ENCODE measurements around the gene ZNF397. TPM values are rescaled to one million over a fixed set of nuclear protein-coding genes. Genes with fewer than 3 reads are reported as not detected.
"Not testable (repeated sequence)": the region's sequence is repeated elsewhere in the genome, so short reads cannot be mapped to it uniquely, and the experiment has no call there.

ZNF397 gene
- 10 to 100 TPM; 42.2 to 72.3 (median 57.5) TPM for polyA plus RNA-seq (ENCODE audit: insufficient read length in 4 of 4)

DNA sequence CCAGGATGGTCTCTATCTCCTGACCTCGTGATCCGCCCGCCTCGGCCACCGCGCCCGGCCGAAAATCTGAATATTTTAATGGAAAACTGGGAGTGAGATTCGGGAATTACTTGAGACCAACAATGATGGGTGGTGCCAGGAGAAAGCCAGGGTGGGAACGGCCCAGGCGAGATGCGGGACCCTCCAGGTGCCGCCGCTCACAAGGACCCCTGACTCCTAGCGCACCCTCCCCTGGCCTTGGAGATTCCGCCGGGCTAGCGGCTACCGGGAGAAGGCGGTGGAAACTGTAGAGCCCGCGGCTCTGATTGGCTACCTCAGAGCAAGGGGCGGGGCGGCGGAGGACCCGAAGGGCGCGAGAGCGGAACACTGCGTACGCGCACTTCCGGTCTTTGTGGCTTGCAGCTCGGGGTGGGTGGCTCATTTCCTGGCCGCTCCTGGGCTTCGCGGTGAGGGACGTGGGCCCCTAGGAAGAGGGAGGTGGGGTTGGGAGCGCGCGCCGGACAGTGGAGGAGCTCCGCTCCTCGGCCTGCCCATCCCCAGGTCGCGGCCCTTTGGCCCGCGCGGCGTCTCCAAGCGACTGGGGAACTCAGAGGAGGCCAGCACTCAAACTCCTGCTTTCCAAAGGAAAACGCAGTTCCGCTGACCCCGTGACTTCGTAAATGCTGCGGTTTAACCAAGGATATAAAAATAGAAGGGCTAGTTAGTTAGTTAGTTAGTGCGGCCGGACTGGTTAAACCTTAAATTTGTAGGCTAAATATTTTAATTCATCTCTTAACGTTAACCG, at the start of gene ZNF397:
TSS of gene ZNF397 (plus strand) at position 371 of the 784 bp plus-strand sequence. CDS start 1,437 bp downstream, outside the sequence.
- DNase-seq (ENCODE audit: low read depth in 4 of 4, low spot score in 3 of 4) = peak; percentile 90 to 93 (median 92)

DNA sequence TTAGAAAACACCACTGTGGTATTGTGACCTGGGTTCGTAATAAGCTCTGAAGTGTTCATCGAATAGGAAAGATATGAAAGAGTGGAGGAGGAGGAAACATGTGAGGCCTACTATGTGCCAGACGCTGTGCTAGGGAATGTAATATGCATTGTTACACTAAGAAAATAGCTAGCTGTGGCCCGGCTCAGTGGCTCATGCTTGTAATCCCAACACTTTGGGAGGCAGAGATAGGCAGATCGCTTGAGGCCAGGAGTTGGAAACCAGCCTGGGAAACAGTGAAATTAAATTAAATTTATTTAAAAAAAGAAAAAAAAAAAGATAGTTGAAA, 49.2 kb upstream of the ZNF397 start:
- DNase-seq (ENCODE audit: low read depth in 4 of 4, low spot score in 3 of 4) = no peak

DNA sequence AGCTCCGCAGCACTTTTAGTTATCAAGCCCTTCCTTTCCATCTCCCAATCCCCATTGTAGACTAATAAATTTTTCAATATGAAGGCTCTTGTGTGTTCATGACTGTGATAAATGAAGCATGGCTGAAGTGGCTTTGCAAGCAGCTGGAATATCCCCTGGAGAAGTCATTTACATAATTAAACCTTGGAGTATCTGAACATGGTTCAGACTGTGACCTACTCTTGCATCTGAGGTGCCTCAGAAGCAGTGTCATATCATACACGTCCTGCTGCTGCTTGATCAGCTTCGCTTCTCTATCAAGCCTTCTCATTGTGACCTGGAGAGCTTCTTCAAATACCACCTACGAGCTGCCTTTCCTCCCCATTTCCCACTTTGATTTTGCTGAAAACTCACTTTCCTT, 48.4 kb upstream of the ZNF397 start:
- DNase-seq (ENCODE audit: low read depth in 4 of 4, low spot score in 3 of 4) = no peak

DNA sequence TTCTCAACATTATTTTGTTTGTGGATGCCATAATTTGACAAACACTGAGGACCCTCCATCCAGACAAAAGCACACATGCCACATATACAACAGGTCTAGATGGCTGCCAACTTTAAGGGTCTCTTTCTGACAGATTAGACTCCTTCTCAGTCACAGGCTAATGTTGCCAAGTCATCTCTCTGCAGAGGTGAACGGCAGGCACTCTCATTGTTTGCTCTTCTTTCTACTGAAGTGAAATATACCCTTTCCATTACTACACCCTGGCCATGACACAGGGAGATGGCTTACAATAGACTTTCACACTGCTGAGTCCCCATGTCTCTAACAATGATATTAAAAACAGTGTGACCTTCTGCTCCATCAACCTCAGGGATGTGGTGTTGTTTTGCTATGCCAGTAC, 47.5 kb upstream of the ZNF397 start:
- DNase-seq (ENCODE audit: low read depth in 4 of 4, low spot score in 3 of 4) = no peak

DNA sequence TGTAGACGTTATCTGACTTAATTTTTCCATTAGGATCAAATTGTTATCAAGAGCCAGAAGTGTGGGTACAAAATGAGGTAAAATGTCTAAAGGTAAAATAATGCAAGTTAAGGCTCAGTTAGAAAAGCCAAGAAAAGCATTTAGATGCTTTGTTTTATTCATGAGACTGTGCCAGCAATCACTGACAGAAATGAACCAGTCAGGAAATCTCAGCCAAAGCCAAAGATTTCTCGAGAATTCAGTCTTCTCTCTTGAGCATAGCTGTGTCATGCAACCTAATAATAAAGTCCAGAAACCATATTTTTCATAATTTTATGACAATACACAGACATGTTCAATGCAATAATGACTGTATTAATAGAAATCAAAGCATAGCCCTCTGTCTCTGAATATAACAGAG, 43.5 kb upstream of the ZNF397 start:
- no peak for DNase-seq (ENCODE audit: low read depth in 4 of 4, low spot score in 3 of 4)

DNA sequence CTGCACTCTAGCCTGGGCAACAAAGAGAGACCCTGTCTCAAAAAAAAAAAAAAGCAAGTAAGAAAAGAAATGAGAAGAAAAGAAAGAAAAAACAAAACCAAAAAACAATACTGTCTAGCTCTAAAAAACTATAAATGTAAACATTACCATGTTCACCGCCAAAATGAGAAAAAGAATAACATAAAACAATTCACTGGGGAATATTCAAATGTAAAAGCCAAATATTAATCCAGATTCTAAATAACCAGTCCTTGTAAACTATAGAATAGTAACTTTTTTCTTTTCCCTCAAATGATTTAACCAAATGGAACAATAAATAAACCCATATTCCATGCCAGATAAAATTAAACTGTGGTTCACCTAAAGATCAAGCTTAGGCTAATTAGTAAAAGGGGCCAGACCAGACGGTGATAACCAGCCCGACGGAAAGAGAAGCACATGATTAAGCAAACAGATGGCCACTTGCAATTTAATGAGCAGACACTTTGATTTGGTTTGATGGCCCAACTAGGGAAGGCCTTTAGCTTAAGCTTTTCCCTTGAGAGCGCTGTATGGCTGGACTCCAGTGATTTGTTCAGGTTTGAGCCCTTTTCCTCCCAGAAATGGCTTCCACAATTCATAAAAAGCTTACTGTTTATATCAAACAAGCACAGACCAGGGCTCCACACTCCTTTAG, 39.4 kb upstream of the ZNF397 start:
- DNase-seq (ENCODE audit: low read depth in 4 of 4, low spot score in 3 of 4) = no peak

DNA sequence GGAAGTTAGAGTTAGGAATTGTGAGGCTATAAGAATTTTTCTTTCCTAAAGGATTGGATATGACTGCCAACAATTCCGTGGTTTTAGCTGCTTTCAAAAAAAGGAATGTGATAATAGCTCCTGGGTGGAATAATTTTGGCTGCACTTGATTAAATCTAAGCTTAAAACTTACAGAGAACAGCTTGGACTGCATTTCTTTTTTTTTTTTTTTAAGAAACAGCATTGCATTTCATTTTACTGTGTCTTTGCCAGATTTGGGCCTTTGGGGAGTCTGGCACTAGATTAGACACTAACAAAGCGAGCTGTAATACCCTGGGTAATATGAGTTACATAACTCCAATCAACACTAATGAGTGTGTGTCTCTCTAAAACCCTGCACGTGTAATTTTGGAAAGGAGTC, 37.8 kb upstream of the ZNF397 start:
- no peak for DNase-seq (ENCODE audit: low read depth in 4 of 4, low spot score in 3 of 4)

DNA sequence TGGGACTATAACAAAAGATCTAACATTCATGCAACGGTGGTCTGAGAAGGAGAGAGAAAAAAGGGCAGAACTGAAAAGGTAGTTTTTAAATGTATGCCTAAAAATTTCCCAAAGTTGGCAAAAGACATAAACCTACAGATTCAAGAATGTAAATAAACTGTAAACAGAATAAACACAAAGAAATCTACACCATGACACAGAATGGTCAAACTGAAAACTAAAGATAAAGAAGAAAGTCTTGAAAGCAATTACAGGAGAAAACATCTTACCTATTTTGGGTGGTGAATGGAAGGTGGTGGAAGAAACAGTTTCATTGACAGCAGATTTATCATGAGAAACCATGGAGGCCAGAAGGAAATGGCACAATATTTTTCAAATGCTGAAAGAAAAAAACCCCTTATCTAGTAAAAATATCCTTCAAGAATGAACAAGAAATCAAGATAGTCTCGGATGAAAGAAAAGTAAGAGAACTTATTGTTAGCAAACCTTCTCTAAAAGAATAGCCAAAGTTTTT, 35.6 kb upstream of the ZNF397 start:
- DNase-seq (ENCODE audit: low read depth in 4 of 4, low spot score in 3 of 4) = no peak

DNA sequence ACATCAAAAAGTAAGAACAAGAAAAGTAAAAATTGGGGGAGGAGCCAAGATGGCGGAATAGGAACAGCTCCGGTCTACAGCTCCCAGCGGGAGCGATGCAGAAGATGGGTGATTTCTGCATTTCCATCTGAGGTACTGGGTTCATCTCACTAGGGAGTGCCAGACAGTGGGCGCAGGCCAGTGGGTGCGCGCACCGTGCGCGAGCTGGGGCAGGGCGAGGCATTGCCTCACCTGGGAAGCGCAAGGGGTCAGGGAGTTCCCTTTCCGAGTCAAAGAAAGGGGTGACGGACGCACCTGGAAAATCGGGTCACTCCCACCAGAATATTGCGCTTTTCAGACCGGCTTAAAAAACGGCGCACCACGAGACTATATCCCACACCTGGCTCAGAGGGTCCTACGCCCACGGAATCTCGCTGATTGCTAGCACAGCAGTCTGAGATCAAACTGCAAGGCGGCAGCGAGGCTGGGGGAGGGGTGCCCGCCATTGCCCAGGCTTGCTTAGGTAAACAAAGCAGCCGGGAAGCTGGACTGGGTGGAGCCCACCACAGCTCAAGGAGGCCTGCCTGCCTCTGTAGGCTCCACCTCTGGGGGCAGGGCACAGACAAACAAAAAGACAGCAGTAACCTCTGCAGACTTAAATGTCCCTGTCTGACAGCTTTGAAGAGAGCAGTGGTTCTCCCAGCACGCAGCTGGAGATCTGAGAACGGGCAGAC, 34.9 kb upstream of the ZNF397 start:
- DNase-seq (ENCODE audit: low read depth in 4 of 4, low spot score in 3 of 4) = not testable (repeated sequence)

DNA sequence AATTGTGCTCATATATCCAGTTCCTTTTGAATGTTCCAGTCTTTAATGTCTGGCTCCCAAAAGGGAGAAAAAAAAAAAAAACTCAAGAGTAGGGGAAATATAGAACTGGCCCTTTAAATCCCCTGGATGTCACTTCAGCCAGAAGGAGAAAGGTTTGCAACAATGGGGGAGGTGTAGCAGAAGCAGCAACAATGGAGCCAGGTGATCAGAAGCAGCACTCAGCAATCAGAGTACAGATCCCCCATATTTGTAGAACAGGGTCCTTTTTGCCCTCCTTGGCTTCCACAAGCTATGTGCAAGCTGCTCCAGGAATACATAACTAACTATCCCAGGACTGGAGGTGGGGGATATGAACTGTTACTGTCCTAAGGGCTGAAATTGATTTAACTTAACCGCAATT, 25.8 kb upstream of the ZNF397 start:
- no peak for DNase-seq (ENCODE audit: low read depth in 4 of 4, low spot score in 3 of 4)

DNA sequence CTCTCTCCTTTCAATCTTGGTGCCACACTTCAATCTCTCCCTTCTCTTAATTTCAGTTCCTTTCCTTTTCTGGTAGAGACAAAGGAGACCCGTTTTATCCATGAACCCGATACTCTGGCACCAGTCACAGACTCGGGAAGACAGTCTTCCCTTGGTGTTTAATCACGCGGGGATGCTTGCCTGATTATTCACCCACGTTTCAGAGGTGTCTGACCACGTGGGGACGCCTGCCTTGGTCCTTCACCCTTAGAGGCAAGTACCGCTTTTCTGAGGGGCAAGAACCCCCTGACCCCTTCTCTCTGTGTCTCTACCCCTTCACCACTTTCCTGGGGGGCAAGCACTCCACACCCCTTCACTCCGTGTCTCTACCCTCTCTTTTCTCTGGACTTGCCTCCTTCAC, 24.2 kb upstream of the ZNF397 start:
- DNase-seq (ENCODE audit: low read depth in 4 of 4, low spot score in 3 of 4) = not testable (repeated sequence)

DNA sequence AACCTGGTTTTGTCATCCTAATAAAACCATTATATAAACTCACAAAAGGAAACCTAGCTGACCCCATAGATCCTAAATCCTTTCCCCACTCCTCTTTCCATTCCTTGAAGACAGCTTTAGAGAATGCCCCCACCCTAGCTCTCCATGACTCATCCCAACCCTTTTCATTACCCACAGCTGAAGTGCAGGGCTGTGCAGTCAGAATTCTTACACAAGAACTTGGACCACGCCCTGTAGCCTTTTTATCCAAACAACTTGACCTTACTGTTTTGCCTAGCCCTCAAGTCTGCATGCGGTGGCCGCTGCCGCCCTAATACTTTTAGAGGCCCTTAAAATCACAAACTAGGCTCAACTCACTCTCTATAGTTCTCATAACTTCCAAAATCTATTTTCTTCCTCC, 21.5 kb upstream of the ZNF397 start:
- DNase-seq (ENCODE audit: low read depth in 4 of 4, low spot score in 3 of 4) = not testable (repeated sequence)

DNA sequence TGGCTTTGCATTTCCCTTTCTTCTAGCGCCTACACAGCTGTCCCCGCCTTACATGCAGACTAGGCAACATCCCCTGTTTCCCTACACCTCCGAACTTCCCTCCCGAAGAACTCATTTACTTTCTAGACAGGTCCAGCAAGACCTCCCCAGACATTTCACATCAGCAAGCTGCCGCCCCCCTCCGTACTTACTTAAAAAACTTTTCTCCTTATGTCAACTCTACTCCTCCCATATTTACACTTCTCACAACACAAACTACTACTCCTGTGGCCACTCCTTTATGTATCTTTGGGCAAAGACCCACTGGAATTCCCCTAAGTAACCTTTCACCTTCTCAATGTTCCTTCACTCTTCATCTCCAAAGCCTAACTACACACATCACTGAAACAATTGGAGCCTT, 20.4 kb upstream of the ZNF397 start:
- DNase-seq (ENCODE audit: low read depth in 4 of 4, low spot score in 3 of 4) = no peak

DNA sequence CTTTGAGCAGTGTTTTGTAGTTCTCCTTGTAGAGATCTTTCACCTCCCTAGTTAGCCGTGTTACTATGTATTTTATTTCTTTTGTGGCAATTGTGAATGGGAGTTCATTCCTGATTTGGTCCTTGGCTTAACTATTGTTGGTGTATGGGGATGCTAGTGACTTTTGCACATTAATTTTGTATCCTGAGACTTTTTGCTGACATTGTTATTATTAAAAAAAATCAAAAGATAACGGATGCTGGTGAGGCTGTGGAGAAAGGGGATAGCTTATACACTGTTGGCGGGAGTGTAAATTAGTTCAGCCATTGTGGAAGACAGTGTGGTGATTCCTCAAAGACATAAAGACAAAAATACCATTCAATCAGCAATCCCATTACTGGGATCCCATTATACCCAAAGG, 17.0 kb upstream of the ZNF397 start:
- DNase-seq (ENCODE audit: low read depth in 4 of 4, low spot score in 3 of 4) = no peak

DNA sequence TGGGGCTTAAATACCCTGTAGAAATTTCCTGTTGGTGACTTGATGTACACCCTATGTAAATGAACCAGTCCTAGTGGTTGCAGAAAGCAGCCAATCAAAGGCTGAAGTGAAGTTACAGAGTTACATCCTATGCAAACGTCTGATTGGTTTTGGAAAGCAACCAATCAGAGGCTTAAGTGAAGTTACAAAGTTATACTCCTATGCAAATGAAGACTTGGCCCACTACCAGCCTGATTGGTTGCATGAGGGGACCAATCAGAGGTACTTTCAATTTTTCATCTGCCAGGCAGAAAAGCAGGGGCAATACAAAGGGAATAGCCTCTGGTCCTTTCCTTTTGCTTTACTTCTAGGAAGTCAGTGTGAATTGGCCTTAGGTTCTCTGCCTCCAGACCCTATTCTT, 13.6 kb upstream of the ZNF397 start:
- no peak for DNase-seq (ENCODE audit: low read depth in 4 of 4, low spot score in 3 of 4)

DNA sequence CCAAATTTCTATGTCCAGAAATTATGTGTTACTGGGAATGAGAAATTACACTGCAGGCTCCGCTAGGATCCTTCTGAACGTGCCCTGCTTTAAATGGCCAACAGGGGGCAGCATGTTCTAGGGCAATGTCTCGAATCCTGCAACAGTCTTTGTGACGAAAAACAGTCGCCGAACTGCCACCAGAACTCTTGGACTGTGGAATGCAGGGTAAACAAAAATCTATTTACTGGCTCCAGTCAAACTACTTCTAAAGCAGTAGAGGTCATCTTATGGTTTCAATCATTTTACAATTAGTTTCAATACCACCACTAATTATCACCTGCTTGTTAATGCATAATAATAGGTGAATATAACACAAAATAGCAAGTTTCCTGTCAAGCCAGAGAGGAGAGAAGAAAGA, 9.8 kb upstream of the ZNF397 start:
- DNase-seq (ENCODE audit: low read depth in 4 of 4, low spot score in 3 of 4) = peak; percentile 44 to 70 (median 68)

DNA sequence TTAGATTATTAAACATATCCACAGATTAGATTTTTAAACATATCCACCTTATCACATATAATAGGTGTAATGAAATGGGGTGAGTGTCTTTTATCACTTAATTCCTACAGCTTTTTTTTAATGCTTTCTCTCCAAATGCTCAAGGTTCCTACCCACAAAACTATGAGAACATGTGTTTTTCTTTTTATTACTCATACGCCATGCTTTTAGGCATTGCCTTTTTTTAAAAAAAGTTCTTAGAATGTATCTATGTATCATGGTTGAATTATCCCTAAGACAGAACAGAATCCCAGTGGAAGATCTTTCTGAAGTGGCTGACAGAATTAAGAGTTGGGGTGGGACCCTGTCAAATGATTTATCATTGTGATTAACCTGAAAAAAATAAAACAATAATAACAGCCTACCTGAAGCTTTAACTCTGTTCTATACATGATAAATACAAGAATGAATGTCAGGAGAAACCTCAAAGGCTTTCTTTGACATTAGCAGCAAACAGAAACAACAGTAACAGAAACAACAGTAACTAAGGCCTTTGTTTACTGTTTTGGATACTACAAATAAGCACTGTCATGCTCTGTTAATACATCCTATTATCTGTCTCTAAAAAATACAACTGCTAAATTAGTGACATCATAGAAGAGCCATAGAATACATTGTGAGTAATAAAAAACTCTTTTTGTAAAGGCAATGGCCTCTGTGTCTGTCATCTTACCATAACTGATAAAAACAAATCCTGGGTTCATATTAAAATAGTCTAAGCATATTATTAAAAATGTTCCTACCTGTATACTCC, 4.1 kb upstream of the ZNF397 start:
- no peak for DNase-seq (ENCODE audit: low read depth in 4 of 4, low spot score in 3 of 4)

DNA sequence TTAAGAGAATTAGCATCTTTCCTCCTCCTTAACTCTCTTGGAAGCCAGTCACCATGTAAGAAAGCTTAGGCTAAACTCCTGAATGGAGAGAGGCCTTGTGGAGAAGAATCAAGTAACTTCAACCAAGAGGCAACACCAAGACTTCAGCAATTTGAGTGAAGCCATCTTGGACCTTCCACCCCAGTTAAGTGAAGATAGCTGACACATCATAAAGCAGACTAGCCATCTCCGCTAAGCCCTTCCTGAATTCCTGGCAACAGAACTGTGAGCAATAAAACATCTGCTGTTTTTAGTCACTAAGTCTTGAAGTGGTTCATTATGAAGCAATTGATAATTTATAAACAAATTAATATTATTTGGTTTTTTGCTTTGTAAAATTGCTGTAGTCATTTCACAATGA, 1.5 kb upstream of the ZNF397 start:
- no peak for DNase-seq (ENCODE audit: low read depth in 4 of 4, low spot score in 3 of 4)

DNA sequence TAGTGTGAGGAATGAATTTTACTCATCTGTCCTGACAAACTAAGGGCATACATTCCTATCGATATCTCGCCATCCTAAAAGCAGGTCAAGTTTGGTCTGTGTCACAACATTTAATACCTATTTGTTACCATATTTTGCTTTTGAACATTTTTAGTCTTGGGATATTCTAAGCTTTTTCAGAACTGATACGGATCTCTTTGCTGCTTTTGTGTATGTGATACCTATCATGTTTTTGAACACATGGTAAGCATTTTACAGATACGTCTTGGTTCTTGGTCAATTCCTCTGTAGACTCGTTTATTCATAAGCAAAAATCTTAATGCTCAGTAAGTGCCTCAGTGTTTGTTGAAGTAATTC, 592 bp downstream of the ZNF397 start:
- DNase-seq (ENCODE audit: low read depth in 4 of 4, low spot score in 3 of 4) = peak in 2 of 4 donors; percentile 15 to 22

DNA sequence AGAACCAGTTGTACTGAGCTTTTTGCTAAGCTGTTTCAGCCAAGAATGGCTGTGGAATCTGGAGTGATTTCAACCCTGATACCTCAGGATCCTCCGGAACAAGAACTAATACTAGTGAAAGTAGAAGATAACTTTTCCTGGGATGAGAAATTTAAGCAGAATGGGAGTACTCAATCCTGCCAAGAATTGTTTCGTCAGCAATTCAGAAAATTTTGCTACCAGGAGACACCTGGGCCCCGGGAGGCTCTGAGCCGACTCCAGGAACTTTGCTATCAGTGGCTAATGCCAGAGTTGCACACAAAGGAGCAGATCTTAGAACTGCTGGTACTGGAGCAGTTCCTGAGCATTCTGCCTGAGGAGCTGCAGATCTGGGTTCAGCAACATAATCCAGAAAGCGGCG, 1.6 kb downstream of the ZNF397 start:
- no peak for DNase-seq (ENCODE audit: low read depth in 4 of 4, low spot score in 3 of 4)

DNA sequence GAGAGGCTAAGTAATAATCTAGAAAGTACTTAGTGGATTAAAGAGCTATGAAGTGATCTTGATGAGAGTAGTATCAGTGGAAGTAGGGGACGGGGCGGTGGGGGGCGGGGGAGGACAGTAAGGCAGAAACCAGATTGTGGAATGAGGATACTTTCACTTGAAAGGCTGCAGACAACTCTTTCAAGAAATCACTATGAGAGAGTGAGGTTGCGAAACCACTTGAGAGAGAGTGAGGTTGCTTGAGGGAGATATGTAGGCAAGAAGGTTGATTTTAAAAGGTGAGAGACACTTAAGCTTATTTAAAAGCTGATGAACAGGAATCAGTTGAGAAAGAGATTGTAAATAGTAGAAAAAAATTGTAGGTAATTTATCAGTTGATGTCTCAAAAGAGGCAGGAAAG, 3.8 kb downstream of the ZNF397 start:
- DNase-seq (ENCODE audit: low read depth in 4 of 4, low spot score in 3 of 4) = no peak
